ELF-1 (cell line): Measurements from ENCODE around the gene CFAP65.
A peak's percentile ranks its signal among the peaks of the same experiment; 100 is the strongest.

Experiments used
- DNase-seq: peaks from one replicate; pipeline ENCODE4 v3.0.0-alpha.2; 2016; ENCODE audit warnings: low read depth, low spot score

CFAP65 gene

GRCh38 chr2:219030177-219030940 lies 11.0 kb downstream of the CFAP65 start:
- no peak for DNase-seq

GRCh38 chr2:219029829-219030165 lies 11.5 kb downstream of the CFAP65 start:
- DNase-seq: peak; percentile 89

GRCh38 chr2:219028996-219029828 lies 12.1 kb downstream of the CFAP65 start:
- DNase-seq: no peak

- DNase-seq: no peak
Observed at GRCh38 chr2:219028141-219028540, 13.2 kb downstream of the CFAP65 start.

- no peak for DNase-seq
Observed at GRCh38 chr2:219027511-219028055, 13.7 kb downstream of the CFAP65 start.

GRCh38 chr2:219026946-219027345 lies 14.4 kb downstream of the CFAP65 start:
- DNase-seq: no peak

- no peak for DNase-seq
Observed at GRCh38 chr2:219025637-219026585, 15.4 kb downstream of the CFAP65 start.

GRCh38 chr2:219024059-219024458 lies 17.3 kb downstream of the CFAP65 start:
- no peak for DNase-seq

GRCh38 chr2:219023045-219023605 lies 18.2 kb downstream of the CFAP65 start:
- no peak for DNase-seq

- DNase-seq: no peak
Observed at GRCh38 chr2:219022616-219023015, 18.7 kb downstream of the CFAP65 start.

GRCh38 chr2:219022041-219022440 lies 19.3 kb downstream of the CFAP65 start:
- DNase-seq: no peak

- DNase-seq: no peak
Observed at GRCh38 chr2:219021591-219021990, 19.7 kb downstream of the CFAP65 start.

GRCh38 chr2:219020604-219021365 lies 20.5 kb downstream of the CFAP65 start:
- no peak for DNase-seq

- DNase-seq: no peak
Observed at GRCh38 chr2:219019436-219019835, 21.9 kb downstream of the CFAP65 start.

GRCh38 chr2:219018726-219019125 lies 22.6 kb downstream of the CFAP65 start:
- DNase-seq: no peak

GRCh38 chr2:219018286-219018685 lies 23.0 kb downstream of the CFAP65 start:
- DNase-seq: no peak

- no peak for DNase-seq
Observed at GRCh38 chr2:219017201-219017931, 23.9 kb downstream of the CFAP65 start.

GRCh38 chr2:219016721-219017120 lies 24.6 kb downstream of the CFAP65 start:
- DNase-seq: no peak

GRCh38 chr2:219010873-219011272 lies 30.4 kb downstream of the CFAP65 start:
- DNase-seq: no peak
